Activated T-helper 2 cell treated with anti-CD3 and anti-CD28 coated beads, Interferon-gamma antibody, Interleukin-2, Interleukin-4, amounts not matched to agents 10 μg/mL and 5 μg/mL and 100 μg/mL, durations not matched to agents 14 hours and 24 hours and 36 hours (primary cell): Measurements from ENCODE around the gene PIK3CG. TPM values are rescaled to one million over a fixed set of nuclear protein-coding genes. Genes with fewer than 3 reads are reported as not detected.
"Not testable (repeated sequence)": the region's sequence is repeated elsewhere in the genome, so short reads cannot be mapped to it uniquely, and the experiment has no call there.

Experiments
- DNase-seq: peaks from one replicate; pipeline ENCODE4 v3.0.0; 2021; ENCODE audit warnings: low spot score
- H3K27ac Mint-ChIP-seq: one replicate; pipeline ENCODE4 v1.8.0; 2021; ENCODE audit warnings: mixed read lengths
- H3K27me3 Mint-ChIP-seq: one replicate; pipeline ENCODE4 v1.8.0; 2021; ENCODE audit warnings: low read depth, mixed read lengths
- H3K36me3 Mint-ChIP-seq: one replicate; pipeline ENCODE4 v1.8.0; 2021; ENCODE audit warnings: low read depth, mixed read lengths
- H3K4me1 Mint-ChIP-seq: one replicate; pipeline ENCODE4 v1.8.0; 2021; ENCODE audit warnings: low read depth, mixed read lengths
- H3K4me3 Mint-ChIP-seq: one replicate; pipeline ENCODE4 v1.8.0; 2021; ENCODE audit warnings: low read depth, mild to moderate bottlenecking, moderate library complexity, mixed read lengths
- H3K9me3 Mint-ChIP-seq: one replicate; pipeline ENCODE4 v1.8.0; 2021; ENCODE audit warnings: mixed read lengths
- intact Hi-C: fragments of 100-400 bp; cut with micrococcal nuclease; formaldehyde crosslinking; loops from one replicate; pipeline ENCODE4 v1.15.1; 2023
- total RNA-seq: library from RNA; stranded (reverse); gene quantifications from 2 replicates; pipeline ENCODE4 v1.2.3, GENCODE V29; 2022

PIK3CG gene
- total RNA-seq, 1 donor from 2014 or later: 36.7 TPM

DNA sequence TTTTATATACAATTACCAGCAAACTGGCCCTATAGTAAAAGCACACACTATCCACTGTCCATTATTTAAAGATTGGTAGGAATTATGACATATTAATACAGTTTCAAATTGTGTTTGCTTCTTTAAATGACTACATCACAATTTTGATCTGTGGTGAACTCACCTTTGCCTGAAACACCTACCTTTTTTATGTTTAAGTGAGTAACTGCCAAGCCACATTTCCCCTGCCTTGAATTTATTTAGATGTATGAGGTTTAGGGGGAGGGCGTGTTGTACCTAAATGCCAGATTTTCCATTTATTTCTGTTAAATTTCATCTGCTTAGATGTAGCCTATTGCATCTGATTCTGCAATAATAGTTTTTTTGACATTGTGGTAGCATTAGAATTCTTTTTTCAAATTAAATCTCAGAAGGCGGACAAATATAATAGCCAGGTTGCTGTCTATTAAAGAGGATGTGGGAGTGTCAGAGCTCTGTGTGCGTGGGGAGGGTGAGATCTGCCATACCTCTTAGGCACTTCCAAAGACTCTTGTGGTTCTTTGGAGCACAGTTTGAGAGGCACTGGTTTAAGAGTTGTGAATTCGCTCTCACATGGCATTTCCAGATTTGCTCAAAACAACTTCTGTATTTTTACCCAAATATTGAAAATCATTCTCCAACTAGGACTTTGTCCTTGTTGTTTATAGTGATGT, 13.8 kb downstream of the PIK3CG start:
- Mint-ChIP-seq H3K9me3 (peaks cover 5% of the 10 kb centered on the region), H3K4me1 (peaks cover 26% of the 10 kb centered on the region), H3K4me3 (no peak overlapping the region), H3K27ac (no peak overlapping the region), H3K27me3 (no peaks in the 10 kb centered on the region), H3K36me3 (peaks cover 95% of the 10 kb centered on the region)
- intact Hi-C loops: no loop called here
- no peak for DNase-seq

DNA sequence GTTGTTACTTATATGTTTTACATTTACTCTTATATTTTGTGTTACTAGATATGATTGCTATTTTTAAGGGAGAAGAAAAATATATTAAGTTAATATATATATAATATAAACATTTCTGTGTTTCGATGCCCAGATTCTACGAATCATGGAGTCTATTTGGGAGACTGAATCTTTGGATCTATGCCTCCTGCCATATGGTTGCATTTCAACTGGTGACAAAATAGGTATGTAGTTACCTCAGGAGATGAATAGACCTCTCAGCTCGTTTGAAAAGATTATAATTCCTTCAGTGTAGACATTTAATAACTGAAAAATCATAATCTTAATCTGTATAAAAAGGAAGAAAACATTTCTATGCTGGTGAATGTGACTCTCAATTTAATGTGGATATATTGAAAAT, 16.9 kb downstream of the PIK3CG start:
- Mint-ChIP-seq H3K36me3 (peaks cover 97% of the 10 kb centered on the region), H3K4me1 (peaks cover 32% of the 10 kb centered on the region)

GRCh38 chr7:106883456-106884026, 18.5 kb downstream of the PIK3CG start:
- intact Hi-C loops: no loop called here
- DNase-seq: no peak
- Mint-ChIP-seq H3K9me3 (no peaks in the 10 kb centered on the region), H3K4me1 (peaks cover 31% of the 10 kb centered on the region), H3K27ac (no peak overlapping the region), H3K27me3 (no peaks in the 10 kb centered on the region), H3K4me3 (no peak overlapping the region), H3K36me3 (peaks cover 95% of the 10 kb centered on the region)

More for the DNA sequence above, 16.9 kb downstream of the PIK3CG start:
- no peak for DNase-seq
- H3K27me3 Mint-ChIP-seq: no peaks in the 10 kb centered on the region
- no peak overlapping the region for H3K27ac Mint-ChIP-seq
- H3K4me3 Mint-ChIP-seq: no peak overlapping the region
- no peaks in the 10 kb centered on the region for H3K9me3 Mint-ChIP-seq
- intact Hi-C loops: no loop called here

GRCh38 chr7:106885652-106886051, 20.6 kb downstream of the PIK3CG start:
- no peak overlapping the region for H3K4me3 Mint-ChIP-seq
- H3K27me3 Mint-ChIP-seq: no peaks in the 10 kb centered on the region
- DNase-seq: no peak
- H3K9me3 Mint-ChIP-seq: no peaks in the 10 kb centered on the region
- intact Hi-C loops: no loop called here
- peaks cover 91% of the 10 kb centered on the region for H3K36me3 Mint-ChIP-seq
- no peak overlapping the region for H3K27ac Mint-ChIP-seq
- peaks cover 23% of the 10 kb centered on the region for H3K4me1 Mint-ChIP-seq

GRCh38 chr7:106887421-106887820, 22.3 kb downstream of the PIK3CG start:
- Mint-ChIP-seq H3K27ac (peak overlapping the region; percentile 74), H3K36me3 (peaks cover 93% of the 10 kb centered on the region), H3K4me1 (peaks cover 26% of the 10 kb centered on the region), H3K9me3 (no peaks in the 10 kb centered on the region), H3K27me3 (no peaks in the 10 kb centered on the region), H3K4me3 (no peak overlapping the region)
- no peak for DNase-seq
- intact Hi-C loops: loop anchor here (1.0 kb wide), 2 partner anchors 16 to 22 kb away; partner anchors contain the start of gene PIK3CG

GRCh38 chr7:106888204-106888603, 23.1 kb downstream of the PIK3CG start:
- Mint-ChIP-seq H3K27ac (peak overlapping the region; percentile 51), H3K36me3 (peaks cover 93% of the 10 kb centered on the region), H3K9me3 (no peaks in the 10 kb centered on the region), H3K4me3 (no peak overlapping the region), H3K4me1 (peaks cover 26% of the 10 kb centered on the region), H3K27me3 (no peaks in the 10 kb centered on the region)
- intact Hi-C loops: no loop called here
- DNase-seq: no peak

GRCh38 chr7:106890952-106891351, 25.9 kb downstream of the PIK3CG start:
- Mint-ChIP-seq H3K4me1 (peaks cover 25% of the 10 kb centered on the region), H3K4me3 (no peak overlapping the region), H3K36me3 (peaks cover 92% of the 10 kb centered on the region)

GRCh38 chr7:106891548-106892410, 26.7 kb downstream of the PIK3CG start:
- no peak for DNase-seq

More at GRCh38 chr7:106890952-106891351, 25.9 kb downstream of the PIK3CG start:
- no peaks in the 10 kb centered on the region for H3K9me3 Mint-ChIP-seq
- peak overlapping the region; percentile 60 for H3K27ac Mint-ChIP-seq
- no peak for DNase-seq
- H3K27me3 Mint-ChIP-seq: no peaks in the 10 kb centered on the region
- intact Hi-C loops: no loop called here

GRCh38 chr7:106893591-106893990, 28.5 kb downstream of the PIK3CG start:
- H3K4me1 Mint-ChIP-seq: peaks cover 9% of the 10 kb centered on the region
- H3K27ac Mint-ChIP-seq: no peak overlapping the region
- peaks cover 94% of the 10 kb centered on the region for H3K36me3 Mint-ChIP-seq
- peaks cover 20% of the 10 kb centered on the region for H3K9me3 Mint-ChIP-seq
- H3K4me3 Mint-ChIP-seq: no peak overlapping the region
- H3K27me3 Mint-ChIP-seq: no peaks in the 10 kb centered on the region
- intact Hi-C loops: no loop called here
- DNase-seq: no peak

More at GRCh38 chr7:106891548-106892410, 26.7 kb downstream of the PIK3CG start:
- Mint-ChIP-seq H3K9me3 (peaks cover 5% of the 10 kb centered on the region), H3K4me1 (peaks cover 19% of the 10 kb centered on the region), H3K27ac (no peak overlapping the region), H3K27me3 (no peaks in the 10 kb centered on the region), H3K4me3 (no peak overlapping the region), H3K36me3 (peaks cover 92% of the 10 kb centered on the region)
- intact Hi-C loops: no loop called here

GRCh38 chr7:106895246-106895864, 30.3 kb downstream of the PIK3CG start:
- H3K27me3 Mint-ChIP-seq: no peaks in the 10 kb centered on the region
- no peak overlapping the region for H3K4me3 Mint-ChIP-seq
- H3K36me3 Mint-ChIP-seq: peaks cover 97% of the 10 kb centered on the region
- peaks cover 29% of the 10 kb centered on the region for H3K9me3 Mint-ChIP-seq
- H3K27ac Mint-ChIP-seq: no peak overlapping the region
- no peak for DNase-seq
- intact Hi-C loops: no loop called here
- H3K4me1 Mint-ChIP-seq: peaks cover 17% of the 10 kb centered on the region

GRCh38 chr7:106896231-106896630, 31.1 kb downstream of the PIK3CG start:
- no peak for DNase-seq
- Mint-ChIP-seq H3K4me3 (no peak overlapping the region), H3K9me3 (peaks cover 29% of the 10 kb centered on the region), H3K27ac (no peak overlapping the region), H3K36me3 (peaks cover 98% of the 10 kb centered on the region), H3K27me3 (no peaks in the 10 kb centered on the region), H3K4me1 (peaks cover 18% of the 10 kb centered on the region)
- intact Hi-C loops: no loop called here

GRCh38 chr7:106897553-106897952, 32.5 kb downstream of the PIK3CG start:
- H3K27me3 Mint-ChIP-seq, H3K4me3 Mint-ChIP-seq: not testable (repeated sequence)

More at GRCh38 chr7:106897553-106897952, 32.5 kb downstream of the PIK3CG start:
- H3K4me1 Mint-ChIP-seq: peaks cover 18% of the 10 kb centered on the region
- H3K27ac Mint-ChIP-seq, DNase-seq, intact Hi-C loops: not testable (repeated sequence)
- H3K36me3 Mint-ChIP-seq: peaks cover 95% of the 10 kb centered on the region
- H3K9me3 Mint-ChIP-seq: peaks cover 29% of the 10 kb centered on the region
